CD4-positive, alpha-beta T cell treated with Interleukin-4 for 4 hours (primary cell): Measurements from ENCODE around the gene FAM98B.

Source experiments
- DNase-seq: peaks from one replicate; pipeline ENCODE4 v3.0.0-alpha.2; 2020

FAM98B gene

DNA sequence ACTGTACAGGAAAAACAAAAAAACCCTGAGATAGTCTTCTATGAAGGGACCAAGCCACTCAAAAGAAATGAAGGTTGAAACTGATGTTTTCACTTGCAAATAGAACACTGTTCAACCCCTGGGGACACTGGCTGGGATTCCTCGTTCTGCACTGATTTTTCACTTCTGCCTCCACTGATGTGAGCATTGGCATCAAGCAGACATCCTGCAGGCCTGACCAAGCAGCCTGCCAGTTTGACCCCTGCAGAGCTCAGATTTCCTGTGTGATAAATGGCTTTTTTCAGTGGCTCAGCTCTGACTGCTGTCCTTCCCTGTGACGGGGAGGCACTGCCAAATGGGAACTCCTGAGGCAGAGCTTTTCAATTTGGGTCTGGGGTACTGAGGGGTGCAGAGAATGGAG lies 60.7 kb downstream of the FAM98B start:
- DNase-seq, result no peak

DNA sequence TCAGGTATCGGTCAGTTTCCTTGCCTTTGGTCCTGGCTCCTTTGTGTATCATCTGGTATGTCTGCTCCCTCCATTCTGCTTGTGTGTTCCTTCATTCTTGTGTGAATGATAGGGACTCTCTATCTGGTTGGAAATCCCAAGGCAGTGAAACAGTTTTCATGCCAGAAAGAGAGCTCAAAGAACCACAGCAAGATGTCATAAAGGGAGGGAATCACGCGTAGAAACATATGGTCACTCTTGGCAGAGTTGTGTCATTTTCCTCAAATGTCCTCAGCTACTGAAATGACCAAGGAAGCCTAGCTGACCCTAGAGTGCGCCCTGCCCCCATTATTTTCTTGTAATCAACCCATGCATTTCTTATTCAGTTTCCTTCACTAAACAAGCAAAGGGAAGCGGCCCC lies 62.7 kb downstream of the FAM98B start:
- DNase-seq, result no peak

DNA sequence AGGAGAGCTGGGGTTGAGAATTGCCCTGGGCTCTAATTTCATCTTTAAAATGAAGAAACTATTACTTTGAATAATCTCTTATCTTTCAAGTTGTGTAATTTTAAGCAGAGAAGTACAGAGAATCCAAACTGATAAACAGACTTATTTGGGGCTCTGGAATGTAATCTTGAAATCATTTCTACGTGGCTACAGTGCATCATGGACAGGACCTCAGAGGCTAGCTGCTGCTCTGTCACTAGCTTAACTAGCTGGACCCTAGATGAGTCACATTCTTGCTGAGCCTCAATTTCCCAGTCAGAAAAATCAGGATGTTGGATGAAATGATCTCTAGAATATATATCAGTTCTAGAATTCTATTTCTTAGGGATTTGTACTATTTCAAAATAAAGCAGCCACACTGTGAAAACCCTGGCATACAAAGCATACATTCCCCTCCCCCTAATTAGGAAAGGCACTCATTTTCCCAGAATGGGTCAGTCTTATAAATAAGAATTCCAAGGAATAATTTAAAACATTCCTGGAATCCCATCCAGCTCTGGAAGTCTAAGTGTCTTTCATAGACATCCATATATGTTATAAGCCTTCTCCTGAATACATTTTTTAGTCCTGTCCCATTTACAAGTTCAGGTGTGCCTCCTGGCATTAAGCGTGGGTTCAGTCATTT lies 63.5 kb downstream of the FAM98B start:
- DNase-seq, result no peak

GRCh38 chr15:38518084-38518483 lies 64.2 kb downstream of the FAM98B start:
- no peak for DNase-seq

- DNase-seq, result no peak
Measured at GRCh38 chr15:38520035-38520434, 66.1 kb downstream of the FAM98B start.

DNA sequence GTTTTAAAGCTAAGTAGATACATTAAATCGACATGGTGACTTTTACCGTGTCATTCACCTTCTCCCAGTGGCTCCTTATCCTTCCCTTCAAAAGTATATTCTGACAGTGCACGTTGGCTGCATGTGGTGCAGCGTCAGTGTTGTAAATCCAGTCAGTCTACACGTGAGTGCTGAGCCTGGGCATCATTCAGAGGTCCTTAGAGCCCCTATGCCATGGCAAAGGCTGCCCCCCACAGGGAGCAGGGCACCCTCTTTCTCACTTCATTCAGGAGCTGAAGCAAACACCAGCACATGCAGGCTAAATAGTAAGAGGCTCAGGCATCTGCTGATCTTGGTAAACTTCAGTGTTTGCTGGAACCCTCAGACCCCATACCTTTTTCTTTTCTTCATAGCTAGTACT lies 67.4 kb downstream of the FAM98B start:
- DNase-seq, result no peak

DNA sequence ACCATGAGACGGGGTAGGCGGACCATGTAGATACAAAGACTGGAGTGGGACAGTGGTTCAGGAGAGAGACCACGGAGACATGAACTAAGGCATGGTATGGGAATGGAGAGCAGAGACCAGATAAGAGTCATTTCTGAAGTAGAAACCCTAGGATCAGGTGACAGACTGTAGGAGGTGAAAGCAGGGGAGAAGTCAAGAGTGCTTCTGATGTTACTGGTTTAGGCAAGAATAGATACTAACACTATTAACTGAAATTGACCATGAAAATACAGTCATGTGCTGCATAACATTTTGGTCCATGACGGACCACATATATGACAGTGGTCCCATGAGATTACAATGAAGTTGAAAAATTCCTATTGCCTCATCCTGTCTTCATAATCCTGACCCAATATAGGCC lies 69.0 kb downstream of the FAM98B start:
- DNase-seq, result no peak

DNA sequence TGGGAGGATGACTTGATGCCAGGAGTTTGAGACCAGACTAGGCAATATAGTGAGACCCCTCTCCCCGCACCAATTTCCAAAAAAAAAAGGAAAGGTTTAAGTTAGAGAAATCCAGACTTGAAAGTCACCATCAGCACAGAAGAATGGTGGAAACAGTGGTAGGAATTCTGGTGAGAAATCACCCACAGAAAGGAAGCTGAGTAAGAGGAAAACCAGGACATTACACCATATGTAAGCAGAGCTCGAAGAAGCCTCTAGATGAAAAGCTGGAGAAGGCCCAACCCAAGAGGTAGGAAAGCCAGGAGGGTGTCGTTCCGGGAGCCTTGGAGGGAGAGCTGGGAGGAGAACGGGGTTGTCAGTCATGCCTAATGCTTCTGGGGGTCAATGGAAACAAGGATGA lies 70.2 kb downstream of the FAM98B start:
- no peak for DNase-seq

DNA sequence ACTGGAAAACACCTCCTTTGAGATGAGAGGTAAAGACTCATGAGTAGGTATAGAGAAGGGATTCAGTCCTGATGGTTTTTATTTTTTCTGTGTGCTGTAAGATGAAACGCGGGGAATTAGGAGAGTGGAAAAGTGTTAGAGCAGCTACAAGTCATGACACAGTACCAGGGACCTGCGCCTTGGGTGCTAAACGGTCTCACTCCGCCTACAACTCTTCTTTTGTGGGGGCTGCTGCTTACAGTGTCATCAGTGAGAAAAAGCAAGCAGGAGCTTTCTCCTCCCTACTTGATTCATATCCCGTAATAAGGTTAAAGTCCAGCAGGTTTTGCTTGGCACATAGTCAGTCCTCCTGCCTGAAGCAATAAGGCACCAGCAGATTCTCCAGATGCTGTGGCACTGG lies 71.6 kb downstream of the FAM98B start:
- no peak for DNase-seq

DNA sequence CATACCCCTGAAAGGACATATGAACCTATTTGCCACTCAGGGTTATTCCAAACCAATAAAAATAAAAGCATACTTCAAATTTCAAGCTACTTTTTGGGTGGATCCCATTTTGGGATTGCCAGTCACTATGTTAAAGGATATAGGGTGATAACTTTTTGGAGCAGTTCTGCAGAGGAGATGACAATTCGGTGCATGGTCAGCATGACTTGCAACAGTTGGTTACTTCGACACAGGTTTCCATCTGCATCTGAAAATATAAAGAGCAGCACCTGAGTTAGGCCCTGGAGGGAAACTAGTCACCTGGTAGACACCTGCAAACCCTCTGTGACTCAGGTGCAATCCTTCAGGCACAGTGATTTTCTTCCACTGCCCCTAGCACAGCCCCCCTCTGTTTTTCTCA lies 72.2 kb downstream of the FAM98B start:
- no peak for DNase-seq

GRCh38 chr15:38528294-38528693 lies 74.4 kb downstream of the FAM98B start:
- DNase-seq, result no peak

DNA sequence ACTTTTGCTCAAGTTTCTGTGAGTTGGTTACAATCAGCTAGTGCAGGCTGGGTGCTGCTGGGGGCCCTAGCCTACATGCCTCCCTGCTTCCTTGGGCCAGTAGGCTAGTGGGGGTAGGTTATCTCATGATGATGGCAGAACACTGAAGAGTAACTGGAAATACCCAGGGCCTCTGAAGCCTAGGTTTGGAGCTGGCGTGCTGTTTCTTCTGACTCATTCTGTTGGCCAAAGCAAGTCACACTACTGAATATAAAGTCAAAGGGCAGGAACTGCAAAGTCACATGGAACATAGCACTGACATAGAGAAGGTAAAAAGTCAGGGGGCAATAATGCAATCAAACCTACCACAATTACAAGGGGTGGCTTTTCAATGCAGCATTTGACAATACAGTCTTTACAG lies 76.2 kb downstream of the FAM98B start:
- DNase-seq, result peak; percentile 44

- DNase-seq, result no peak
Measured at GRCh38 chr15:38531509-38531908, 77.6 kb downstream of the FAM98B start.

- DNase-seq, result no peak
Measured at GRCh38 chr15:38532728-38533127, 78.8 kb downstream of the FAM98B start.

DNA sequence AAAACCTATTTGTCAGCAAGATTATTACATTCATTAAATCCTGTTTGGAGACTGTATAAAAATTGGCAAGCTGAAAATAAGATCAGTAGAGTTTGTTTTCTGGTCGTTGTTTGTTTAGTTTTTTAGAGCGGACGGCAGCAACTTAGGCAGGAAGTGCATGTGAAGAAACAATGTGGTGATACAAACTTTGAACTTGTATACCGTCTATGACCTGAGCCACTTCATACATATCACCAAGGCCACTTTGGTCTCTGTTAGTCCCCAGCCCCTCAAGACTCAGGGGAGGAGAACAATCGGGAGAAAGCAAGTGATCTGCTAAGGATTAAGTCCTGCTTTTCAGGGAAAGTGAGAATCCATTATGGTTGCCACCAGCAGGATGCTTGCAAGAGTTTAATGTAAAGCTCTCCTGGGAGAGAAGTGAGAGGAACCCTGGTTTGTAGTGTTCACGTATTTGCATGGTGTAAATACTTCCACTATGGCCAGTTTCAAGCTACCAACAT lies 79.5 kb downstream of the FAM98B start:
- DNase-seq, result no peak

GRCh38 chr15:38533926-38534325 lies 80.0 kb downstream of the FAM98B start:
- no peak for DNase-seq

- no peak for DNase-seq
Measured at GRCh38 chr15:38534691-38535090, 80.8 kb downstream of the FAM98B start.

GRCh38 chr15:38535491-38536200 lies 81.7 kb downstream of the FAM98B start:
- no peak for DNase-seq

- DNase-seq, result no peak
Measured at GRCh38 chr15:38536201-38536676, 82.3 kb downstream of the FAM98B start.
